T-cell (primary cell): ENCODE measurements around the gene KRTAP4-16. TPM values are rescaled to one million over a fixed set of nuclear protein-coding genes. Genes with fewer than 3 reads are reported as not detected.

ENCODE experiments used
- ATAC-seq, 4 experiments: fragments of 200-7000 bp in 3 of 4; fragments of 150-1000 bp in 1 of 4; cut with Tn5 transposase; replicated peaks in 1 of 4; 1 replicate in 3 of 4; 2 replicates in 1 of 4; pipeline ENCODE4 v1.10.0; 2021; ENCODE audit warnings: moderate library complexity in 3 of 4, mild to moderate bottlenecking in 2 of 4, moderate number of reproducible peaks in 1 of 4
- CTCF ChIA-PET, 2 donors: fragments of 300-600 bp; sonication (Branson Sonifier 250); formaldehyde crosslinking; loops; one replicate each; lab custom pipeline; 2022; ENCODE audit warnings: antibody characterized with exemption in 2 of 2; lab: Charles Lee
- POLR2A ChIA-PET, 2 donors: fragments of 300-600 bp; sonication (Branson Sonifier 250); formaldehyde crosslinking; loops; one replicate each; lab custom pipeline; 2022; ENCODE audit warnings: antibody characterized with exemption in 2 of 2; lab: Charles Lee
- DNase-seq, 35 experiments: peaks; one replicate each; pipeline versions ENCODE4 v3.0.0 to v3.0.0-alpha.2; 2013 to 2023
- H3K27ac ChIP-seq: one replicate; pipeline ENCODE4 v1.5.1; 2013; ENCODE audit warnings: low read length
- H3K27me3 ChIP-seq, 2 experiments: replicated peaks in 1 of 2; 1 replicate in 1 of 2; 2 replicates in 1 of 2; pipeline versions ENCODE4 v1.6.1 to v1.7.0; 2013; ENCODE audit warnings: low read length in 1 of 2, mixed read lengths in 1 of 2; ENCODE audit not compliant: control insufficient read depth in 2 of 2, insufficient read depth in 2 of 2; ENCODE audit errors: extremely low read depth in 1 of 2
- H3K36me3 ChIP-seq, 2 donors: 1 replicate in 1 of 2; 2 replicates in 1 of 2; pipeline versions ENCODE4 v1.6.1 to v1.7.0; 2013; ENCODE audit warnings: low read length in 1 of 2; ENCODE audit not compliant: control insufficient read depth in 2 of 2, insufficient read depth in 1 of 2; ENCODE audit errors: extremely low read depth in 1 of 2
- H3K4me1 ChIP-seq, 2 experiments: 1 replicate in 1 of 2; 2 replicates in 1 of 2; pipeline versions ENCODE4 v1.6.1 to v1.7.0; 2013; ENCODE audit warnings: low read length in 2 of 2, mixed read lengths in 1 of 2; ENCODE audit not compliant: insufficient read depth in 2 of 2, control insufficient read depth in 1 of 2; ENCODE audit errors: extremely low read depth in 1 of 2
- H3K4me3 ChIP-seq, 2 donors: 1 replicate in 1 of 2; 2 replicates in 1 of 2; pipeline versions ENCODE4 v1.5.1 to v1.7.0; 2013; ENCODE audit warnings: mild to moderate bottlenecking in 2 of 2, low read length in 1 of 2, moderate library complexity in 1 of 2; ENCODE audit not compliant: control insufficient read depth in 1 of 2; ENCODE audit errors: extremely low read depth in 1 of 2
- H3K9me3 ChIP-seq: 2 replicates; pipeline ENCODE4 v1.7.0; 2013
- H3K27ac Mint-ChIP-seq, 2 donors: one replicate each; pipeline ENCODE4 v1.8.0; 2020 to 2021; ENCODE audit warnings: mild to moderate bottlenecking in 2 of 2, mixed read lengths in 2 of 2
- H3K27me3 Mint-ChIP-seq, 2 donors: one replicate each; pipeline ENCODE4 v1.8.0; 2021 to 2022; ENCODE audit warnings: mixed read lengths in 2 of 2
- H3K36me3 Mint-ChIP-seq: one replicate; pipeline ENCODE4 v1.8.0; 2021; ENCODE audit warnings: mixed read lengths
- H3K4me1 Mint-ChIP-seq, 3 donors: one replicate each; pipeline ENCODE4 v1.8.0; 2020 to 2022; ENCODE audit warnings: mixed read lengths in 3 of 3, mild to moderate bottlenecking in 1 of 3
- H3K4me3 Mint-ChIP-seq, 3 donors: one replicate each; pipeline ENCODE4 v1.8.0; 2020 to 2022; ENCODE audit warnings: mild to moderate bottlenecking in 3 of 3, mixed read lengths in 3 of 3, moderate library complexity in 3 of 3
- H3K9me3 Mint-ChIP-seq, 3 donors: one replicate each; pipeline ENCODE4 v1.8.0; 2020 to 2022; ENCODE audit warnings: mixed read lengths in 3 of 3
- WGBS: methylation state at CpG from one replicate; pipeline ENCODE4 v1.1.5; 2013; ENCODE audit warnings: missing lambda C conversion rate; ENCODE audit not compliant: insufficient coverage; 5-methylcytosine and 5-hydroxymethylcytosine counted together
- total RNA-seq, 35 experiments: library from RNA in 6 of 35; stranded (reverse) in 6 of 35; fragments of 120-200 nt in 1 of 35; gene quantifications; one replicate each; pipeline versions ENCODE4 v1.2.1 to v1.2.4 and lab custom pipeline; 2013 to 2026

KRTAP4-16 gene
- total RNA-seq, 5 donors from 2014 or later (not counting 1 experiment from before 2014, with no cell fraction given) = not detected

DNA sequence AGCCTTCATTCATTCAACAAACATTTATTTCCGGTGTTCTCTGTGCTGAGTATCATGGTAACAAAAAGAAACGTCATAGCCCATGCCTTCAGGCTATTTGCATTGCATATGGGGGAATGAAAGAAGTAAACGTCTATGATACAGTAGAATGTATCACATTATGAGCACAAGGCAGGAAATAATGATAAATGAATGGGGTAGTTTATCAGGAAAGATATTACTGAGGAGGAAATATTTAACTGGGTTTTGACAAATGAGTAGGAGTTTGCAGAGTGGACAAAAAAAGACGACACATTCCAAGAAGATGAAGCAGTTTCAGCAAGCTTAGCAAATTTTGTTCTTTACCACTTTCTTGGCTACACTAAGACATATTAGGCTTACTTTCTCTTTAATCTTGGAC lies 19.4 kb downstream of the KRTAP4-16 start:
- Histone ChIP-seq H3K4me1 (no peaks in the 10 kb centered on the region), H3K4me3 (no peak overlapping the region), H3K27me3 (peaks cover 2 to 3% of the 10 kb centered on the region in 2 experiments), H3K27ac (no peak overlapping the region), H3K36me3 (no peaks in the 10 kb centered on the region), H3K9me3 (no peaks in the 10 kb centered on the region)
- ChIA-PET CTCF (no interaction called here), POLR2A (interaction anchor here (0.6 kb wide), 2 partner anchors 16 to 718 kb away, joined by 3 to 17 read pairs; no protein-coding TSS in a partner anchor)
- Mint-ChIP-seq H3K4me3 (no peak overlapping the region), H3K36me3 (no peaks in the 10 kb centered on the region), H3K9me3 (no peaks in the 10 kb centered on the region), H3K4me1 (no peaks in the 10 kb centered on the region), H3K27me3 (peaks cover 7 to 16% of the 10 kb centered on the region in 2 donors), H3K27ac (no peak overlapping the region)
- DNase-seq = no peak
- ATAC-seq = no peak
- WGBS = 57% methylated on average over 1 of the region's 4 CpGs

DNA sequence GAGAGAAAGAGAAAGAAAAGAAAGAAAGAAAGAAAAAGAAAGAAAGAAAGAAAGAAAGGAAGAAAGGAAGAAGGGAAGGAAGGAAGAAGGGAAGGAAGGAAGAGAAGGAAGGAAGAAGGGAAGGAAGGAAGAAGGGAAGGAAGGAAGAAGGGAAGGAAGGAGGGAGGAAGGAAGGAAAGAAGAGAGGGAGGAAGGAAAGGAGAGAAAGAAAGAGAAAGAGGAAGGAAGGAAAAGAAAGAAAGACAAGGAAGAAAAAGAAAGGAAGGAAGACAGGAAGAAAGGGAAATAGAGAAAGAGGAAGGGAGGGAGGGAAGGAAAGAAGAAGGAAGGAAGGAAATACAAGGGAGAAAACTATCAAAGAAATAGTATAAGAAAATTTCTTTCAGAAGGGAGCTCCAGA lies 25.2 kb downstream of the KRTAP4-16 start:
- no peak overlapping the region for H3K27ac Mint-ChIP-seq
- peaks cover 0 to 2% of the 10 kb centered on the region in 2 experiments for H3K27me3 ChIP-seq
- no peak overlapping the region for H3K27ac ChIP-seq
- H3K9me3 ChIP-seq = no peaks in the 10 kb centered on the region
- no peak overlapping the region for H3K4me3 Mint-ChIP-seq
- DNase-seq (no peak), ATAC-seq (no peak)
- no peak overlapping the region for H3K4me3 ChIP-seq
- no peaks in the 10 kb centered on the region for H3K9me3 Mint-ChIP-seq
- ChIA-PET CTCF (no interaction called here), POLR2A (no interaction called here)
- no peaks in the 10 kb centered on the region for H3K4me1 Mint-ChIP-seq
- peaks cover 19 to 22% of the 10 kb centered on the region in 2 donors for H3K27me3 Mint-ChIP-seq
- no peaks in the 10 kb centered on the region for H3K36me3 ChIP-seq
- no peaks in the 10 kb centered on the region for H3K36me3 Mint-ChIP-seq
- no peaks in the 10 kb centered on the region for H3K4me1 ChIP-seq

DNA sequence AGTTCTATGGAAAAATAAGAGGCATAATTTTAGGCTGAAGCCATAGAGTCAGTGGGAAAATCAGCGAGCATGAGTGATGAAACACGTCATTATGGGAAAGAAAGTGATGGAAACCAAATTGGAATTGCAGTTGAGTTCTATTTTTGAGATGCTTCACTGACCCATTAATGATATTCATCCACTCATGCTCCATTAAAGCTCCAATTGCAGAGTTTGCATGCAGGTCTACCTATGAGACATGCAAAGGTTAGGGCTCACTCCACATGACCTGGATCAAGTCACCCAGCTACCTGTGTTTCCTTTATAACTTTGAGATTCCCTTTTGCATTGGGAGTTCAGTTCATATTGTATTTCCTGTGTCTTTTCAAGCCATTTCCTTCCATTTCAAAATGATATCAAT lies 28.3 kb downstream of the KRTAP4-16 start:
- no peak overlapping the region for H3K4me3 Mint-ChIP-seq

DNA sequence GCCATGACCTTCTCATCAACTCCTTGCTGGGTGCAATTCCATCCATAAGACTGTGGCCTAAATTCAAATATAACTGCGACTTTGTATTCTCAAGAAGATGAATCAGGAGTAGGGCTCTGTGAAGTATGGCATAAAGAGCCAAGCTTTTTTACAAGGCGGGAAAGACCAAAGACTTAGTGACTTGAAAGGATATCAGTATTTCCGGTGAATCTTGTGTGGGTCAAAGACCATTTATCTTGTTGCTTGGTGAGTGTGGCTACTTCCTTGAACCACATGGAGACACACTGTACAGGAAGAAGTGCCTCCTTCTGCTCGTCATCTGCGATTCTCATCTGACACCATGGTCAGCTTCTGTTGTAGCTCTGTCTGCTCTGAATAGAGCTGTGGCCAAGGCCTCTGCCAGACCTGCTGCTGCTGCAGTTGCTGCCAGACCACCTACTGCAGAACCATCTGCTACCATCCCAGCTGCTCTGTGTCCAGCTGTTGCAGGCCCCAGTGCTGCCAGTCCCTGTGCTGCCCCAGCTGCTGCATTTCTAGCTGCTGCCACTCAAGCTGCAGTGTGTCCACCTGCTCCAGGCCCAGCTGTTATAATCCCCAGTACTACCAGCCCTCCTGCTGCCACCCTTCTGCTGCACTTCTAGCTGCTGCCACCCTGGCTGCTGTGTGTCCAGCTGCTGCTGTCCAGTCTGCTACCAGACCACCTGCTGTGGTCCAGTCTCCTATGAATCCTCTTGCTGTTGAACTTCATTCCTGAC lies 30.2 kb downstream of the KRTAP4-16 start:
- ChIA-PET CTCF (no interaction called here), POLR2A (no interaction called here)
- no peak overlapping the region for H3K4me3 Mint-ChIP-seq
- H3K36me3 ChIP-seq = no peaks in the 10 kb centered on the region
- H3K4me1 ChIP-seq = no peaks in the 10 kb centered on the region
- 92% methylated on average over 2 of the region's 5 CpGs for whole genome bisulfite sequencing
- H3K27ac ChIP-seq = no peak overlapping the region
- no peaks in the 10 kb centered on the region for H3K4me1 Mint-ChIP-seq
- peaks cover 0 to 2% of the 10 kb centered on the region in 2 experiments for H3K27me3 ChIP-seq
- ATAC-seq (no peak), DNase-seq (no peak)
- no peaks in the 10 kb centered on the region for H3K9me3 ChIP-seq
- H3K9me3 Mint-ChIP-seq = no peaks in the 10 kb centered on the region
- H3K27ac Mint-ChIP-seq = no peak overlapping the region
- peaks cover 9 to 22% of the 10 kb centered on the region in 2 donors for H3K27me3 Mint-ChIP-seq
- H3K4me3 ChIP-seq = no peak overlapping the region
- no peaks in the 10 kb centered on the region for H3K36me3 Mint-ChIP-seq

More for the DNA sequence above, 28.3 kb downstream of the KRTAP4-16 start:
- Mint-ChIP-seq H3K9me3 (no peaks in the 10 kb centered on the region), H3K27ac (no peak overlapping the region), H3K36me3 (no peaks in the 10 kb centered on the region), H3K4me1 (no peaks in the 10 kb centered on the region), H3K27me3 (peaks cover 12 to 22% of the 10 kb centered on the region in 2 donors)
- CTCF ChIA-PET = interaction anchor here in 1 of 2 donors (0.6 kb wide), 1 partner anchor 589 kb away, joined by 3 read pairs; no protein-coding TSS in a partner anchor
- Histone ChIP-seq H3K36me3 (no peaks in the 10 kb centered on the region), H3K27me3 (peaks cover 0 to 2% of the 10 kb centered on the region in 2 experiments), H3K27ac (no peak overlapping the region), H3K4me3 (no peak overlapping the region), H3K4me1 (no peaks in the 10 kb centered on the region), H3K9me3 (no peaks in the 10 kb centered on the region)
- DNase-seq (no peak), ATAC-seq (no peak)
- WGBS = no CpG with 5 or more reads among the region's 2 CpGs
- POLR2A ChIA-PET = no interaction called here

DNA sequence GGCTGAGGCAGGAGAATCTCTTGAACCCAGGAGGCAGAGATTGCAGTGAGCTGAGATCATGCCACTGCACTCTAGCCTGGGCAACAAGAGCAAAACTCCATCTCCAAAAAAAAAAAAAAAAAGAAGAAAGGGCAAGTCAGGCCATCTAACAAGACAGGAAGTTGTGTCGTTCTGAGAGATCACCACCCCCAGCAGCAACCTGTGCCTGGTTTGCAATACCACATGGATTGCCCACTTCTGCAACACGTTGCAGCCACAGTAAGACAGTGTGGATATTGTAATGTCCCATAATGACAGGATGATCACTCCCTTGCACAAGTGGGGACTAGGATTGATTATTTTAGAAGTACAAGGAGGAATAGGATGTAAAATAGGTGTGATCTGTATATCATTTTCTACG lies 33.0 kb downstream of the KRTAP4-16 start:
- no peak overlapping the region for H3K4me3 Mint-ChIP-seq
- no peaks in the 10 kb centered on the region for H3K4me1 Mint-ChIP-seq

DNA sequence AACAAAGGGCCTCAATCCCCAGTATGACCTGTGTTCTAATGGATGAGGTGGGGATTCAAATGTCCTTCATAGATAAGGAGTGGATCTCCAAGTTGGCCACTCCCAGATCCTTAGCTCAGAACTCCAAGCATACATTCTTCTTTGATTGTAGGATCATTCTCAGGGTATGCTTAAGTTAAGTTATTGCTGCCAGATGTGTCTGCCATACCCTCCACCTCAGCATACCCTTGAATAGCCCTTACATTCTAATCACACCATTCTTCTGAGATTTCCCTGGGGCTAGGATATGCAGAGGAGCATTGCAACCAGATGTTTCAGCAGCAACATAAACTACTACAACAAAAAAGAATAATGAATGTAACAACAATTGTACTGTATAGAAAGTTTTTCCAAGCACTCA lies 34.7 kb downstream of the KRTAP4-16 start:
- no peak overlapping the region for H3K27ac ChIP-seq
- H3K9me3 ChIP-seq = no peaks in the 10 kb centered on the region
- H3K9me3 Mint-ChIP-seq = no peaks in the 10 kb centered on the region
- H3K36me3 ChIP-seq = no peaks in the 10 kb centered on the region
- no peak overlapping the region for H3K27ac Mint-ChIP-seq
- no peaks in the 10 kb centered on the region for H3K4me1 Mint-ChIP-seq
- DNase-seq = no peak
- CTCF ChIA-PET = no interaction called here
- no peaks in the 10 kb centered on the region for H3K4me1 ChIP-seq
- POLR2A ChIA-PET = interaction anchor here in 1 of 2 donors (0.7 kb wide), 1 partner anchor 15 kb away, joined by 3 read pairs; no protein-coding TSS in a partner anchor
- ATAC-seq = no peak
- peaks cover 0 to 2% of the 10 kb centered on the region in 2 donors for H3K27me3 Mint-ChIP-seq
- H3K4me3 Mint-ChIP-seq = no peak overlapping the region
- no peaks in the 10 kb centered on the region for H3K27me3 ChIP-seq
- H3K4me3 ChIP-seq = no peak overlapping the region
- H3K36me3 Mint-ChIP-seq = no peaks in the 10 kb centered on the region

More for the DNA sequence above, 33.0 kb downstream of the KRTAP4-16 start:
- no peak for ATAC-seq
- Mint-ChIP-seq H3K9me3 (no peaks in the 10 kb centered on the region), H3K27me3 (peaks cover 0 to 3% of the 10 kb centered on the region in 2 donors), H3K36me3 (no peaks in the 10 kb centered on the region), H3K27ac (no peak overlapping the region)
- no peak overlapping the region for H3K27ac ChIP-seq
- no peak for DNase-seq
- 100% methylated on average over 1 of the region's 3 CpGs for WGBS
- no peaks in the 10 kb centered on the region for H3K9me3 ChIP-seq
- no peaks in the 10 kb centered on the region for H3K4me1 ChIP-seq
- ChIA-PET CTCF (no interaction called here), POLR2A (no interaction called here)
- no peaks in the 10 kb centered on the region for H3K27me3 ChIP-seq
- H3K36me3 ChIP-seq = no peaks in the 10 kb centered on the region
- no peak overlapping the region for H3K4me3 ChIP-seq
